Hepatocyte (in vitro differentiated cells): Measurements from ENCODE around the gene TNNT2. TPM values are rescaled to one million over a fixed set of nuclear protein-coding genes. Genes with fewer than 3 reads are reported as not detected.

ENCODE experiments used
- DNase-seq: peaks from one replicate; pipeline ENCODE4 v3.0.0-alpha.2; 2016; ENCODE audit warnings: low spot score
- H2AFZ ChIP-seq: fragments of 200-600 bp; sonication (generic); 2 replicates; pipeline ENCODE4 v1.6.0; 2016; ENCODE audit warnings: antibody characterized with exemption, mild to moderate bottlenecking
- H3K27ac ChIP-seq: fragments of 200-600 bp; sonication (generic); 2 replicates; pipeline ENCODE4 v1.5.1; 2016; ENCODE audit warnings: mild to moderate bottlenecking
- H3K27me3 ChIP-seq: fragments of 200-600 bp; sonication (generic); 2 replicates; pipeline ENCODE4 v1.6.1; 2016
- H3K36me3 ChIP-seq: fragments of 200-600 bp; sonication (generic); replicated peaks from 2 replicates; pipeline ENCODE4 v1.5.1; 2016; ENCODE audit warnings: low read depth; ENCODE audit not compliant: insufficient read depth
- H3K4me1 ChIP-seq: fragments of 200-600 bp; sonication (generic); 2 replicates; pipeline ENCODE4 v1.5.1; 2016; ENCODE audit warnings: mild to moderate bottlenecking, moderate library complexity; ENCODE audit not compliant: insufficient read depth
- H3K4me2 ChIP-seq: fragments of 200-600 bp; sonication (generic); 2 replicates; pipeline ENCODE4 v1.6.0; 2016
- H3K4me3 ChIP-seq: fragments of 200-600 bp; sonication (generic); 2 replicates; pipeline ENCODE4 v1.5.1; 2016; ENCODE audit warnings: mild to moderate bottlenecking
- H3K79me2 ChIP-seq: fragments of 200-600 bp; sonication (generic); 2 replicates; pipeline ENCODE4 v1.6.0; 2017; ENCODE audit warnings: mild to moderate bottlenecking
- H3K9me2 ChIP-seq: fragments of 200-600 bp; sonication (generic); replicated peaks from 2 replicates; pipeline ENCODE4 v1.6.0; 2017; ENCODE audit warnings: mild to moderate bottlenecking; ENCODE audit not compliant: insufficient read depth
- H3K9me3 ChIP-seq: fragments of 200-600 bp; sonication (generic); 2 replicates; pipeline ENCODE4 v1.5.1; 2016; ENCODE audit warnings: low read depth, mild to moderate bottlenecking
- H4K20me1 ChIP-seq: fragments of 200-600 bp; sonication (generic); 2 replicates; pipeline ENCODE4 v1.6.0; 2016; ENCODE audit warnings: mild to moderate bottlenecking; ENCODE audit not compliant: insufficient read depth, poor library complexity, severe bottlenecking
- EZH2 ChIP-seq: fragments of 200-600 bp; sonication (generic); IDR thresholded peaks from 2 replicates; pipeline ENCODE4 v1.6.1; 2016; ENCODE audit warnings: antibody characterized with exemption, mild to moderate bottlenecking, borderline replicate concordance
- EZH2phosphoT487 ChIP-seq: fragments of 200-600 bp; sonication (generic); IDR thresholded peaks from one replicate; pipeline ENCODE4 v1.6.1; 2018; ENCODE audit warnings: antibody characterized with exemption, mild to moderate bottlenecking, low read depth, moderate library complexity; ENCODE audit not compliant: unreplicated experiment, severe bottlenecking
- WGBS: methylation state at CpG from one replicate; pipeline ENCODE4 v1.1.6; 2016; ENCODE audit warnings: low lambda C conversion rate; ENCODE audit errors: missing lambda C conversion rate; 5-methylcytosine and 5-hydroxymethylcytosine counted together
- polyA plus RNA-seq: library from polyadenylated mRNA; unstranded; fragments of >200 nt; fragmentation: Nextera tagmentation; extraction: Ambion mirVana; gene quantifications from 2 replicates; pipeline ENCODE4 v1.2.1, GENCODE V29; 2016
- total RNA-seq: library from RNA; depleted of rRNA; stranded (reverse); fragments of >200 nt; gene quantifications from 2 replicates; pipeline ENCODE4 v1.2.3, GENCODE V29; 2014
- TF ChIP-seq, protein P1 (sequence below): fragments of 200-600 bp; sonication (generic); IDR thresholded peaks from 2 replicates; pipeline ENCODE4 v1.5.1; 2016; ENCODE audit warnings: antibody characterized with exemption, mild to moderate bottlenecking; ENCODE audit not compliant: poor library complexity

Gene TNNT2
- total and polyA plus RNA-seq, 2 experiments from 2014 or later = 25.9 to 33.5 TPM

DNA sequence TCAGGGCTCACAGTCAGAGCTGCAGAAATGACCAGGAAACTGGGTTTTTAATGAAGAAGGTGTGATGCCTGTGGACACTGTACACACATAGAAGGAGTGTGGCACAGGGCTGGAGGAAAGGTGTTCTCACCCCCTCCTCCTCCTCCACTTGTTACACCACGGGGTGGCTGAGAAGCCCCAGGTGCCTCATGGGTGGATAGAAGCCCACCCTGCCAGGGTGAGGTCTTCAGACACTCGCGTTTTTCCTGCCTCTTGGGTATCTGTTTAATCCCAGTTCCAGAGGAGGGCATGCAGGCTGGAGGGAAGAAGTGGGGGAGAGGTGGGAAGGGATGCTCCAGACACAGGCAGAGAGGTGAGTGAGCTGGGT, 31.3 kb upstream of the TNNT2 start:
- no peaks in the 10 kb centered on the region for H3K27me3 ChIP-seq
- WGBS = 75% methylated on average over 3 of the region's 3 CpGs
- no peak for TF ChIP-seq EZH2phosphoT487
- TF ChIP-seq, protein P1, sequence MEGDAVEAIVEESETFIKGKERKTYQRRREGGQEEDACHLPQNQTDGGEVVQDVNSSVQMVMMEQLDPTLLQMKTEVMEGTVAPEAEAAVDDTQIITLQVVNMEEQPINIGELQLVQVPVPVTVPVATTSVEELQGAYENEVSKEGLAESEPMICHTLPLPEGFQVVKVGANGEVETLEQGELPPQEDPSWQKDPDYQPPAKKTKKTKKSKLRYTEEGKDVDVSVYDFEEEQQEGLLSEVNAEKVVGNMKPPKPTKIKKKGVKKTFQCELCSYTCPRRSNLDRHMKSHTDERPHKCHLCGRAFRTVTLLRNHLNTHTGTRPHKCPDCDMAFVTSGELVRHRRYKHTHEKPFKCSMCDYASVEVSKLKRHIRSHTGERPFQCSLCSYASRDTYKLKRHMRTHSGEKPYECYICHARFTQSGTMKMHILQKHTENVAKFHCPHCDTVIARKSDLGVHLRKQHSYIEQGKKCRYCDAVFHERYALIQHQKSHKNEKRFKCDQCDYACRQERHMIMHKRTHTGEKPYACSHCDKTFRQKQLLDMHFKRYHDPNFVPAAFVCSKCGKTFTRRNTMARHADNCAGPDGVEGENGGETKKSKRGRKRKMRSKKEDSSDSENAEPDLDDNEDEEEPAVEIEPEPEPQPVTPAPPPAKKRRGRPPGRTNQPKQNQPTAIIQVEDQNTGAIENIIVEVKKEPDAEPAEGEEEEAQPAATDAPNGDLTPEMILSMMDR = no peak
- TF ChIP-seq EZH2 = no peak
- DNase-seq = no peak
- no peak overlapping the region for H3K4me2 ChIP-seq
- no peaks in the 10 kb centered on the region for H3K79me2 ChIP-seq
- peaks cover 26% of the 10 kb centered on the region for H3K4me1 ChIP-seq
- H3K27ac ChIP-seq = no peak overlapping the region
- no peaks in the 10 kb centered on the region for H3K9me2 ChIP-seq
- no peaks in the 10 kb centered on the region for H4K20me1 ChIP-seq
- H3K9me3 ChIP-seq = no peaks in the 10 kb centered on the region
- no peaks in the 10 kb centered on the region for H3K36me3 ChIP-seq
- H3K4me3 ChIP-seq = no peak overlapping the region
- H2AFZ ChIP-seq = no peak overlapping the region

DNA sequence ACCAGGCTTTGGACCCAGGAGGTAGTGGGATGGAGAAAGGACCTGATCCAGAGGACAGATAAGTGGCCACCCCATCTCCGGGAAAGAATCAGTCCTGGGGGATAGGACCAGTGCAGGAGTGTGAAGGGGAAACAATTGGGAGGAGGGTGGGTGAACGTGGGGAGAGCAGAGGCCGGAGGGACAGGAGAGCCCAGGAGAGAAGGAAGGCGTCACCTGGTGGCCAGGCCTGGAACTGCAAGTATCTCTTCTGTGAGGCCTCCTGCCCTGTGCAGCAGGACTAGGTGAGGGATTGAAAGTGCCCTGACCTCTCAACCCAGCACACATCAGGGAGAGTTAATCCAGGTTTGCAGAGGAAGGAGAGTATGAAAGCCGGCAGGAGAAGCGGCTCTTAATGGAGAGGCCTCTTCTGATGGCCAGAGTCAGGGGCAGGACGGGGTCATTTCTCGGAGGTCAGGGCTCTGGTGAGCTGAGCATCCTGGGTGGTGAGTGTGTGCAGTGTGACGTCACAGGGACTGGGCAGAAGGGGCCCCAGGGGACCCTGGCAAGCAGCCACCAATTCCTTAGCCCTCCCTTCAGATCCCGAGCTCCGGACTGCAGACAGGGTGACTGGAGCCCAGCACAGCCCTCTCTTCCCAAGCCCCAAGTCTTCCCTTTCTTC, 30.8 kb upstream of the TNNT2 start:
- 36% methylated on average over 11 of the region's 11 CpGs for WGBS
- peaks cover 26% of the 10 kb centered on the region for H3K4me1 ChIP-seq
- no peaks in the 10 kb centered on the region for H3K9me2 ChIP-seq
- H3K27ac ChIP-seq = no peak overlapping the region
- H3K79me2 ChIP-seq = no peaks in the 10 kb centered on the region
- TF ChIP-seq, protein P1 = peak; percentile 87
- TF ChIP-seq EZH2 = no peak
- no peaks in the 10 kb centered on the region for H4K20me1 ChIP-seq
- peak; percentile 92 for DNase-seq
- no peak overlapping the region for H3K4me2 ChIP-seq
- H2AFZ ChIP-seq = no peak overlapping the region
- H3K27me3 ChIP-seq = no peaks in the 10 kb centered on the region
- H3K36me3 ChIP-seq = no peaks in the 10 kb centered on the region
- no peak overlapping the region for H3K4me3 ChIP-seq
- no peaks in the 10 kb centered on the region for H3K9me3 ChIP-seq

DNA sequence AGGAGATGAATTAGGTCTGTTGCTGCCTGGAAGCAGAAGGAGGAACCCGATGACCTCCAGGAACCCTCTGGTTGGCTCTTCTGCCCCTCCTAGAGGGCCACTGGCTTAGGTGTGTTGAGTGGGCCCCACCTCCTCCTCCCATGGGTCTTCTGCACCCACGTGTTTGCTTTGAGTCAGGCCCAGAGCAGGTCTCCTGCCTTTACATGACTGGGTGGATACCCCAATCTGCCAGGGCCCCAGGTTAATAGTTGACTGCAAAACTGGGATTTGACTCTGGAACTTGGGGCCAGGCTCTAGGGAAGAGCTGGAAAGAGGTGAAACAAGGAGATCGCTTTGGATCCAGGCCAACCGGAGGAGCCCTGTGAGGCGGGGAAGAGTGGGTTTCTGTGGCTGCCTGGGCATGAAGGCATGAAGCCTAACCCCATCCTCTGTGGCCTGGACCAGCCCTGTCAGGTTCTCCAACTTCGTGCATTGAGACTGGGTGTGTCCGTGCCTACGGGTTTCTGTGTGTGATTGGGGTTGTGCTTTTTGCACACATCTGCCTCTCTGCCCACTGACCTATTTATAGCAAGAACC, 29.4 kb upstream of the TNNT2 start:
- Histone ChIP-seq H3K27ac (peak overlapping the region; percentile 89), H3K4me1 (peaks cover 26% of the 10 kb centered on the region), H3K27me3 (no peaks in the 10 kb centered on the region), H4K20me1 (no peaks in the 10 kb centered on the region), H3K9me2 (no peaks in the 10 kb centered on the region), H3K36me3 (no peaks in the 10 kb centered on the region), H3K4me2 (peak overlapping the region; percentile 49), H3K9me3 (no peaks in the 10 kb centered on the region), H2AFZ (no peak overlapping the region), H3K4me3 (no peak overlapping the region), H3K79me2 (no peaks in the 10 kb centered on the region)
- 78% methylated on average over 8 of the region's 8 CpGs for WGBS
- TF ChIP-seq EZH2 (no peak), EZH2phosphoT487 (no peak)
- TF ChIP-seq, protein P1 = no peak
- DNase-seq = peak; percentile 63

DNA sequence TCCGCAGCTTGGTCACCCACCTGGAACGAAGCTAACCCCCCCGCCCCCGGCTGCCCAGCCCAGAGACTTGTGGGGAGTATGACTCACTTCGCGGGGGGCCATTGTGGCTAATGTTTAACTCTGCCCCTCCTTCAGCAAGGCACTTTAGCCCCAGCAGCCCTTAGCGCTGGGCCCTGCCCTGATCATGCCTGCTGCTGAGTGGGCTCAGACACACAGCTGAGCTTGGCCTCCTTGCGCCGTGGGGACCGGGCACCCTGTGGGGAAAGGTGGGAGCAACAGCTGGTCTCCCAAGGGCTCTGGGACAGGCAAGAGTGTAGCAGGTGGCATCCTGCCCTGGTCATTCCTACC, 28.0 kb upstream of the TNNT2 start:
- Histone ChIP-seq H4K20me1 (no peaks in the 10 kb centered on the region), H3K4me1 (peaks cover 38% of the 10 kb centered on the region), H3K27me3 (no peaks in the 10 kb centered on the region), H2AFZ (no peak overlapping the region), H3K4me3 (no peak overlapping the region), H3K36me3 (no peaks in the 10 kb centered on the region), H3K9me2 (no peaks in the 10 kb centered on the region), H3K27ac (peak overlapping the region; percentile 89), H3K9me3 (no peaks in the 10 kb centered on the region), H3K79me2 (peaks cover 4% of the 10 kb centered on the region), H3K4me2 (peak overlapping the region; percentile 56)
- 61% methylated on average over 10 of the region's 10 CpGs for WGBS
- TF ChIP-seq EZH2phosphoT487 (no peak), EZH2 (no peak)
- TF ChIP-seq, protein P1 = no peak
- DNase-seq = peak; percentile 88
